HG03432 (cell line): ENCODE results near the gene UBD.

Experiments used
- ATAC-seq: cut with Tn5 transposase; IDR thresholded peaks from one replicate; pipeline ENCODE4 v1.9.1; 2021; ENCODE audit warnings: mild to moderate bottlenecking, moderate library complexity; ENCODE audit not compliant: unreplicated experiment

Gene UBD

DNA sequence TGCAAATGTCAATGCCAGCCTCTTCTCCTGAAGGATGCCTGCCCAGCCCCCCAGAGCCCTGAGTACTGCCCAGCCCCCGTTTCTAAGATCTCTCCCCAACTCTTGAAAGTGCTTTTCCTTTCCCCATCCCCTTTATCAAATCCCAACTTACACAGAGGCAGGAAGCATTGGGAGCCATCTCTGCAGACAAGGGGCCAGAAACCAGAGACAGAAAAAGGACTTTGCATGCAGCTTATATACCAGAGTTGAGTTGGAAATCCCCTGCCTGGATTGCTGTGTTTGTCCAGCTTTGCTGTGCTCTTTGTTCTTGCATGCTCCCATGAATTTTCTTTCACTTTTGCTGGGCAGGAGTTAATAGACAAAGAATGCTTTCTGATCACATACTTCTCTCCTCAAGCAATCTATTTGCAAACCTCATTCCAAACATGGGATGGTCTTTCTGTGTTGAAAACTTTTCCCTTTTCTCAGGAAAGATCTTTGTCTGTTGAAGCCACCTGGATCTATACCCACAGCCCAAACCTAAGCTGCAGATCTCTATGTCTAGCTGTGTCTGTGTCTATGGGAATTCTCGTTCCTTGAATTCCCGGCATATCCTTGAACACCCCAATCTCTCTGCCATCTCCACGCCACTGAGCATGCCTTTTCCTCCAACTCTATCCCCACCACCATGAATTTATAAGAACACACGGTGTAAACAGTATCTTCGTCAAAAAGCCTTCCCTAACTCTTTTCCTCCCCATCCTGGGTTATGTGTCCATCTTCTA is at the start of gene UBD:
TSS of gene UBD (minus strand) at position 209 of the 764 bp plus-strand sequence. CDS start at position 178, 31 bp downstream.
- ATAC-seq = no peak

DNA sequence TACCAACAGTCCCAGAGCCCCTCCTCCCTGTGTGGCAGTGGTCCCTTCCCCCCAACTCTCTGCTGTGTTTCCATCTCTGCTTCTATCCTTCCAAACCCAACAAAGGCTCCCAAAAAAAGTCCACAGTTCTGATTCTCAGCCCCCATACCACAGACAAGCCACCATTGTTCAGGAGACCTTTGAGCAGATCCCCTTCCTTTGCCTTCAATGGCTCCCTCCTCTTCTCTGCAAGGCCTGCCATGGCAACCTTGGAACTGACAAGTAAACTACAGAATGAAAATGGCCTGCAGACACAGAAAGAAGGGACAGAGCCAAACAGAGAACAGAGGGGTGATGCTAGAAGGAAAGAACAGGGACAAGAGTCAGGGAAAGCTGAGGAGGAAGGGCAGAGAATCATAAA is 48.6 kb upstream of the UBD start:
- ATAC-seq = no peak

DNA sequence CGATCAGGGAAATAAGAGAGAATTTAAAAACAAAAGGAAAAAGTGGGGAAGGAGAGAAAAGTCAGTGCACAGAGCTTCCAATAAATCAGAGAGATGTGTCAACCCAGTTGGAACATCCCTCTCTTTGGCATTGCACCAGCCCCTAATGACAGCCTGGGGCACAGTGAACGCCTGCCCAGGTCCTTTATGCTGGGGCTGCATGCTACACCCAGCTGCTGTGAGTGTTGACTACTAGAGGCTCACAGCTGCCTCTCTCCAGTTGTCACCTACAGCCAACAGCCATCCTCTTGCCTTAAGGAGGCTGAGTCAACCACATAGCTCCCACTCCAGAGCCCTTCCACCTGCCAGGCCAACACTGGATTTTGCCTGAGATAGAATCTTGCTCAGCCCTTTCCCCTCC is 44.4 kb upstream of the UBD start:
- ATAC-seq = no peak

DNA sequence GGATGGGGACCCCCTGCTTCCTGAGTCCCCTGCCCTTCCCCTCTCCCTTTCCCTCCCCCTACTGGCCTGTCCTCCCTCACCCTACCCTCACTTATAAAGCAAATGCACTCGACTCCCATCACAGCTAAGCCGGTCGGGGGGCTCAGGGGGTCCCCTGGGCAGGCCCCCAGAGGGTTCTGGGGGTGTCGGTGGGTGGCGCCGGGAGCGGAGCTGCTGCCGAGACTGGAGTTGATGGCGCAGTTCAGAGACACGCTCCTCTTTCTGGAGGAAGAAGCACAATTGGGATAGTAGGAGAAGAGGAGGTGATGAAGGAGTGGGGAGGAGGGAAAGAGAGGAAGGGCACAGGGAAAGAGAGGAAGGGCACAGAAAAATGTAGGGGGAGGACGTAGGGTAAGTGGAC is 43.9 kb upstream of the UBD start:
- ATAC-seq = no peak

DNA sequence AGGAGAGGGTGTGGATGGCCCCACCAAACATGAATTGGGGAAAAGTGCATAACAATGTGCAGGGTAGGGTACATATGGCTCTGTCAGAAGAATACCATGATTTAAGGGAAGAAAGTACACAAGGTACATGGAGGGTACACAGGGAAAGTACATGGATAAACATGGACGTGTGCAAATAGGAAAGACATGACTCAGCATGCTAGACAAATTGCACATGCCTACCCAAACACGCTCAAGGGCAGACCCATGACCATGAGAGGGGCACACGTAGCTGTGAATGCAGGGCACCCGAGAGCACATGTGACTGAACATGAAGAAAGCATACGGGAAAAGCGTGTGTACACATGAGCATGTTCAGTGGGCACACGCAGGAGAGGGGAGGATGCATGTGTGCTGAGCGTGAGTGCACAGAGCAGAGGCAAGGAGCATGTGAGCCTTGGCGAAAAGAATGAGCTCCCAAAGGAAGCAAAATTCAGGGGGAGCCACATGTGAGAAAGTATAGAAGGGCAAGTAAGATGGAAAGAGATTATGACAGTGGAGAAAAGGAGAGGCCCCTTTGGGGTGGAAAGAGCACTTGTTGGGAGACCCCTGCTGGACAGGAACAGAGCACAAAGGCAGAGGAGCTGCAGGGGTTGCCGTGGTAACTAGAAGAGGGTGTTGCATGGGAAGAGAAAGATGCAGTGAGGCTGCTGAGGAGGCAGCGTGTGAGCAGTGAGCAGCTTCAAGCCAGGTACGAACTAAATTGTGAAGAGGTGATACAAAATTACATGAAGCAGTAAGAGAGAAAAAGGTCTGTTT is 43.2 kb upstream of the UBD start:
- ATAC-seq = no peak

DNA sequence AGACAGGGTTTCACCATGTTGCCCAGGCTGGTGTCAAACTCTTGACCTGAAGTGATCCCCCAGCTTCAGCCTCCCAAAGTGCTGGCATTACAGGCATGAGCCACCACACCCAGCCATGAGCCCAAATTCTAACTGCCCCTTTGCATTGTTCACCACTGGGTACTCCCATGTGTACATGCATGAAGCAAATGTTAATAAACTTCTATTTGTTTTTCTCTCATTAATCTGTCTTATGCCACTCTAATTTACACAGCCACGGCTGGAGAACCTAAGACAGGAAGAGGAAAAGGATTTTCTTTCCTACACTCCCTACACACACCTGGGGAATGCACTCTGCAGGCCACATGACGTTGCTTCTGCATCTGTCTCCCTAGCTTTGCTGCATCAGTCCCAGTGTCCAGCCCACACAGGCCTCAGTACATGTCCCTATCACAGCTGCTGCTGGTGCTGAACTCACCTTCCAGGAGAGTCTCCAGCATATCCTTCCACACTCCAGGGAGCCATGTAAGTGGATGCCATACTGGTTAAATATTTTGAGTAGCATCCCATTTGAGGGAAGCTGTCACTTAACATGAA is 38.7 kb upstream of the UBD start:
- ATAC-seq = no peak

DNA sequence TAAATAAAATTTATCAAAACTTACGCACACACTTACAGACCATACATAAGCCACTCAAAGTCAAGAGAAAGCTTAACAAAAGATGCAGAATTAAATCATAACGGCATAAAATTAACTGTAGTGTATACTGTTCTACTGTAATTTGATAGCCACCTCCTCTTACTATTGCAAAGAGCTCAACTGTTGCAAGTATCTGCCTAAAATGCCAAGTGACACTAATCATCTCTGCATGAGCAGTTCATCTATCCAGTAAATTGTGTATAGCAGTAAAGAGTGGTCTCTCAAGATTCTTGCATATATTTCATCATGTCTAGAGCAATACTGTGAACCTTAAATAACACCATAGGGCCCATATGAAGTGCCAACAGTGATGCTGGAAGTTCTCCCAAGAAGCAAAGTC is 37.7 kb upstream of the UBD start:
- ATAC-seq = no peak

DNA sequence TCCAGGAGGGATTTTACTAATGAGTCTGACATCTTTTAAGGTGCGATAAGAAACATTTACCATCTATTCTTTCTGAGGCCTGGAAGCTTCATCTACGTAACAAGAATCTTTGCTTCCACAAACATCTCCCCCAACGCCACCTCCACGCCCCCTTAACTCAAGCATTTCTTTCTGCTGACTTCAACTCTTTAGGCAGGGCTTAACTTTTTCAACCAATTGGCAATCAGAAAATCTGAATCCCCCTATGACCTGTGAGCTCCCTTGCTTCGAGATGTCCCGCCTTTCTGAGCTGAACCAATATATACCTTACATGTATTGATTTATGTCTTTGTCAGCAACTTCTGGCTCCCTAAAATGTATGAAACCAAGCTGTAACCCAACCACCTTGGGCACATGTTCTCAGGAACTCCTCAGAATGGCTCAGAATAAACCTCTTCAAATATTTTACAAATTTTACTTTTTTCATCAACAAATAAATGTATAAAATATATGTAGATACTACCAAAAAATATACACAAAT is 36.9 kb upstream of the UBD start:
- no peak for ATAC-seq

DNA sequence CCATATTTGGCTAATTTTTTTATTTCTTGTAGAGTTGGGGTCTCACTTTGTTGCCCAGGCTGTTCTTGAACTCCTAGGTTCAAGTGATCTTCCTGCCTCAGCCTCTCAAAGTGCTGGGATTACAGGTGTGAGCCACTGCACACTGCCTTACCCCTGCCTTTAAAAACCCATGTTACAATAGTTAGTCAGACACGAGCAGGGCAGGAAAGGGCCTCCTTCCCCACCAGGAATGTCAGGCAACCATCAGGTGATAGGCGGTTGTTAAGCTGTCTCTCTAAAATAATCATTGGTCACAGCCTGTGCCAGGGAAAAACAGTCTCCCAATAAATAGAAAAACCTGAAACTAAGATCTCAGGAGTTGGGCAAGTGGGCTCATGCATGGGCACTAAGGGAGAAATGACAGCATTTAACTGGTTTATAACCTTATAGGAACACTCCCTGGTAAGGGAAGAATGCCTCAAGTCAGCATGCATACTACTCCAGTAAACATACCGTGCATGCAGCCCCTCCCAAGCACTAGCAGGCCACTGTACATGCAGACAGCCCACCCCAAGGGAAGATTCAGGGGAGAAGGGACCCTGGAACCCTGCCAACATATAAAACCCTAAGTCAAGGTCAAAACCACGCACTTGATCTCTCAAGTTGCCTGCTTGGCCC is 33.8 kb upstream of the UBD start:
- ATAC-seq = no peak

DNA sequence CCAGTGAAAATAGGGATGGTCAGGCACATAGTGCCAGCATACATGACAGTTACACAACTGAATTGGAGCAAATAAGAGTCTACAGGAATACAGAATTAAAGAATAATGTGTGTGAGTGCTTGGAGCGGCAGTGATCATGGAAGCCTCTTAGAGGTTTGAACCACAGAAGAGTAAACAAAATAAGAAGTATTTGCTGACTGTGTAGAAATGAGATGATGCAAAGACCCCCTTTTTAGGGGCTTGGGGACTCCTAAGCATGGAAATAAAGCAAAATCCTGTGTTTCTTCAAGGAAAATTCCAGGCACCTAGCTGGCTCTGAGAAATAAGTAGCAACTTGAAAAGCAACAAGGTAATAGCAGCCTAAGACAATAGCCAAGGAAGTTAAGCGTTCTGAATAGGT is 32.1 kb upstream of the UBD start:
- ATAC-seq = no peak

DNA sequence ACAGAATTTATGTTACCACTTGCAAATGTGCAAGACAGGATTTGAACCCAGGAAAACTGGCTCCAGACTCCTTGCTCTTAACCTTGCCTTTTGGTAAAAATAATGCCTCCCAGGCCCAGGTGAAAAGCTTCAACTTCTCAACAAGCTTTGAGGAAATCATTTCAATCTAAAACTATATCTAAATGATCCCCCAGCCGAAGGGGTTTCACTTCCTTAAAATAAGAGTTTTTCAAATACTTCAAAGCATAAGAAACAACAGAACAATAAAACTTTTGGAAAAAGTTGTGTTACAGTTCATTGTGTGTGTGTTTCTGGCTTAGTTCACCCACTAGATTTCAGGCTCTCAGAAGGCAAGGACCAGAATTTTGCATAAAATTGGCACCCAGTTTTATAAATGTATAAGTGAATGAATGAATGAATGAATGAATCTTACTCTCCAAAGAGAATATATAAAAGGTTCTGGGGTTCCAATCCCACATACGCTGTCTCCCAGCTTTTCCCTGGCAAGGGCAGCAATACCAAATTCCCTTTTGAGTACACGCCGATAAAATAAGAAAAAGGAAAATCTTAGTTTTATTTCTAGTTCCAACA is 30.8 kb upstream of the UBD start:
- ATAC-seq = no peak

DNA sequence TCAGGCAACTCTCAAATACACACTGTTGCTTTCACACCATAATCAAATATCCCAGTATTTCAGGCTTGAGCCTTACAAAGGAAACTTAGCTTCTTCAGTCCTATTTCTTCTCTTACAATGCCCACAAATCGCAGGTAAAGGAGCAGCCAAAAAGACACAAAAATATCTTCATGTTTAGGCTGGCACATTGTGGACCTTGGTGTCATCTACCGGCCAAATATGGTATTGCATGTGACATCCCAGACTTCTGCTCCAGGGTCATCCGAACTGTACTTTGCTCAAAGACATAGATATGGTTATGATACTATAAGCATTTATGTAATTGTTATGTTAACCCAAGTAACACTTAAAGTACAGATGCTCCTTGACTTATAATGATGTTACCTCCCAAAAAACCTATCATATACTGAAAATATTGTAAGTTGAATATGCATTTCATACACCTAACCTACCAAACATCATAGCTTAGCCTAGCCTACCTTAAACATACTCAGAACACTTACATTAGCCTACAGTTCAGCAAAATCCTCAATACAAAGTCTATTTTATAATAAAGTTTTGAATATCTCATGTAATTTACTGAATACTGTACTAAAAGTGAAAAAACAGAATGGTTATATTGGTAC is 30.0 kb upstream of the UBD start:
- no peak for ATAC-seq

DNA sequence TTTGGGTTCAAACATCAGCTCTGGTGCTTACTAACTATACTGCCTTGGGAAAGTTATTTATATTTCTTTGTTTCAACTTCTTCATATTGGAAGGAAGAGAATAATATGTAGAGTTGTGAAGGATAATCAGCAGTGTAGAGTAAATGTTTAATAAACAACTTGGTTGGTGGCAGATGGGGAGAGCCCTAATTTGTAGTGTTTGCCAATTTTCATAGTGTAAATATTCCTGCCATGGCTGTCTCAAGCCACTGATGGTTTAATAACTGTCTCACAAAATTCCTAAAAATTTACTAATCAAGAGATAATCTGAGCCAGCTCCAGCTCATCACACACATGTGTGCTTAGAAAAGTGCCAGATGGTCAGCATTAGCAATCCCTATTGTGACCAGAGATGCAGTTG is 25.3 kb upstream of the UBD start, which contains the start of gene OR2H2:
TSS of gene OR2H2 (plus strand) at position 301 of the 400 bp plus-strand sequence. CDS start 2,824 bp downstream, outside the sequence.
- no peak for ATAC-seq

DNA sequence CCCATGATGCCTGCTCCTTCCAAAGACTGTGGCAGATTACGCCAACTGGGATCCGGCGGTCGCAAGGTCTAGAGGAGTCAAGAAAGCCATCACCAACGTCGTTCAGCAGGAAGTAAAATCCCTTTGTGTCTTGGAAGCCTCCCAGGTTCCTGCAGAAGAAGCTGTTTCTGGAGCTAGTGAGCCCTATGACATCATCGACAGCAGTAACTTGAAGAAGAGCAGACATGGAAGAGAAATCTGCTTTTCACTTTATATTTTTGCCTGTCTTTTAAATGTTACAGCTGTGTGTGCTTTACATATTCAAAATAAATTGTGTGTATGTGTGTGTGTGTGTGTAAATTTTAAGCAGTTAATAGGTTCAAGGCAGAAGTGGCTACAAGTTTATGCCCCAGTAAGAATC is 18.0 kb upstream of the UBD start:
- ATAC-seq = no peak

DNA sequence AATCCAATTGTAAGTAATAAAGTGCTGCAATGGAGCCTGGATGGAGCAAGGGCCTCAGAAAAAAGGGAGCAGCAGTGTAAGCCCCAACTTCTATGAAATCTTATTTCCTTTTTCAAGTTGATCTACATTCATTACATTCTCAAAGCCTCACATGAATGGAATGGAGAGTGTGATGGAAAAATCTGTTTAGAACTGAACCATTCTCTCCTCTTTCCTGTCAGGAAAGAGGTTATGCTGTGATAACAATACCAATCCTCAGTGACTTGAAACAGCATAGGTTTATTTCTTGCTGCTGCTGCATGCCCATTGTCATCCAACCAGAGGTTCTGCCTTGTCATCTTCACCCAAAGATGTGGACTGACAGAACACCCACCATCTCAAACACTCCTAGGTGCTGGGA is 16.5 kb upstream of the UBD start:
- no peak for ATAC-seq

DNA sequence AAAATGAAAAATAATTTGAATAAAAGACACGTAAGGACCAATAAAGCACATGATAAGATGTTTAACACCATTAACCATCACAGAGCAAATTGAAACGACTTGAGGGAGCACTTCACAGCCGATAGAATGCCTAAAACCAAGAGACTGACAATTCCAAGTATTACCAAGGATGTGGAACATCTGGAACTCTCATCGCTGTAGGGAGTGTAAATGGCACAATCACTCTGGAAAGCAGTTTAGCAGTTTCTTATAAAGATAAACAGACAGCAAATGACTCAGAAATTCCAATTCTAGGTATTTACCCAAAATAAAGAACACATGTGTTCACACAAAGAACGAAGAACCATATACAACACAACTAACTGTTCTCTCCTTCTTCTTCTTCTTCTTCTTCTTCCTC is 8.5 kb upstream of the UBD start:
- no peak for ATAC-seq

DNA sequence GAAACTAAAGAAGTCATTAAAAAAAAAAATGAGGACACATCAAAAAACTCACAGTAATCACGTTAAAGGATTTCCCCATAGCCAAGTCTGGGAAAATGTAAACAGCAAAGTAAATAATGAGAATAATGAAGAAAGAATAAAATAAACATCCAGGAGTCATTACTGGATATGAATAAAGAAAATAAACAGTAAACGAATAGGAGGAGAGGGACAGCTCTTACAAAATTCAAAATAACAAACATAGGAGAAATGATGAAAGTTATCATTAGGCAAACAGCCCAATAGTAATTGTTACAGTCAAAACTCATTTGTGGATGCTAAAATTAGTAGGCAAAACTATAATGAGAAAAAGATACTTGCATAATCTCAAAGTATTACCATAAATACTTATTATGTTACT is 8.0 kb upstream of the UBD start:
- ATAC-seq = no peak

DNA sequence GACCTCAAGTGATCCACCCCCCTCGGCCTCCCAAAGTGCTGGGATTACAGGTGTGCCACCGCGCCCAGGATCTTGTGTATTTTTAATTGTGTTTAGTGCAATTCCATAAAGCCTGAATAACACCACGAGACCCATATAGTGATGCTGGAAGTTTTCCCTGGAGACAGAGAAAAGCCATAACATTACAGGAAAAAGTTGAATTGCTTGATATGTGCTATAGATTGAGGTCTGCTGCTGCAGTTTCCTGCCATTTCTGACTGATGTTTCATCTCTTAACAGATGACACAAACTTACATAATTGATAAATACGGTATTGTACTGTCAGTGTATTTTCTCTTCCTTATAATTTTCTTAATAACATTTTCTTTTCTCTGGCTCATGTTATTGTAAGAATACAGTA is 7.3 kb upstream of the UBD start:
- no peak for ATAC-seq

DNA sequence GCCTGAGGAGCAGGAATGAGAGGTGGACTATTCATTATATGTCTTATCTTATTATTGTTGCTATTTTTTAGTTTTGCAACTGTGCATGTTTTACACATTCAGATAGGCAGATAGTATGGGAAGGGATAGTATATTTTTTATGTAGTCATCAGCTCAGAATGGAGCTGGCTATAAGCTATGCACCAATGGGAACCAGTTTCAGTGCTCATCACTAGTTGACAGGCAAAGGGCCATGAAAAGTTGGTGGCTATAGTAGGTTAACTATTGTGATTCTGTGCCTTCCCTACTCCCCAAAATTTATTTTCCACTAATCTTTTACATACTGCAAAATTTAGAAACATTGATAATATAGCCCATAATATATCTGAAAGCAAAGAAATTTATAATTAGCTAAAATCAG is 5.3 kb upstream of the UBD start:
- peak; percentile 56 for ATAC-seq

DNA sequence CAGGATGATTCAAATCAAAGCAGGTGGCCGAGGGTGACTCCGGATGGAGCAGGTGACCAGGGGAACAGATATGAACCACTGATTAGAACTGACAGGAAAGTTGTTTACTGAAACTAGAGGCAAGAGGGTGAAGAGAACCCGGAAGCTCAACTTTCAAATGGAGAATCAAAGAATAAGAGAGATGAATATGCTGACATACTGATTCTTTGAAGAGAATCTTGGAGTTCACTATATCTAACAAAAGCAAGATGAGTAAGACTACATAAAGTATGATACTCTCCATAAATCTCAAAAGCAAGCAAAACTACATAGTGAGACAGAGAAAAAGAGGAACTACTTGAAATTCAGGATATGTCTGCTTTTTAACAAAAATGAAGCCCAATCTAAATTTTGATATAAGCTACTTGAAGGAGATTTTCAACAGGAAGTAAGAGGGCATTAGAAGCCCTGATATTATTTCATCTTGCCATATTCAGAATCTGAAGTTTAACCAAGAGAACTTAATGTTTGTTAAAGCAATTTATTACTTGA is 4.0 kb upstream of the UBD start:
- ATAC-seq = no peak
